ENCODE measurements around the gene PHACTR1.

GRCh38 chr6:13336553-13336952 lies 620.0 kb downstream of the PHACTR1 start:
- TF ChIP-seq, protein P1, sequence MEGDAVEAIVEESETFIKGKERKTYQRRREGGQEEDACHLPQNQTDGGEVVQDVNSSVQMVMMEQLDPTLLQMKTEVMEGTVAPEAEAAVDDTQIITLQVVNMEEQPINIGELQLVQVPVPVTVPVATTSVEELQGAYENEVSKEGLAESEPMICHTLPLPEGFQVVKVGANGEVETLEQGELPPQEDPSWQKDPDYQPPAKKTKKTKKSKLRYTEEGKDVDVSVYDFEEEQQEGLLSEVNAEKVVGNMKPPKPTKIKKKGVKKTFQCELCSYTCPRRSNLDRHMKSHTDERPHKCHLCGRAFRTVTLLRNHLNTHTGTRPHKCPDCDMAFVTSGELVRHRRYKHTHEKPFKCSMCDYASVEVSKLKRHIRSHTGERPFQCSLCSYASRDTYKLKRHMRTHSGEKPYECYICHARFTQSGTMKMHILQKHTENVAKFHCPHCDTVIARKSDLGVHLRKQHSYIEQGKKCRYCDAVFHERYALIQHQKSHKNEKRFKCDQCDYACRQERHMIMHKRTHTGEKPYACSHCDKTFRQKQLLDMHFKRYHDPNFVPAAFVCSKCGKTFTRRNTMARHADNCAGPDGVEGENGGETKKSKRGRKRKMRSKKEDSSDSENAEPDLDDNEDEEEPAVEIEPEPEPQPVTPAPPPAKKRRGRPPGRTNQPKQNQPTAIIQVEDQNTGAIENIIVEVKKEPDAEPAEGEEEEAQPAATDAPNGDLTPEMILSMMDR (IDR thresholded peaks at IDR 0.05; ENCODE audit: low read length) = peak; percentile 95
- TF ChIP-seq EZH2 (IDR thresholded peaks at IDR 0.05; ENCODE audit: borderline replicate concordance, low read length) = no peak

Measured in OCI-LY1 (cell line).